GM12878 (cell line): ENCODE results near the gene PSMB8. TPM values are rescaled to one million over a fixed set of nuclear protein-coding genes. Genes with fewer than 3 reads are reported as not detected.

Experiments used
- ASH2L ChIP-seq: fragments of 300-600, 200-600 bp; sonication (generic); IDR thresholded peaks from 2 replicates; pipeline ENCODE4 v1.6.1; 2017; ENCODE audit warnings: low read depth, mild to moderate bottlenecking, borderline replicate concordance
- FOS ChIP-seq: IDR thresholded peaks from 3 replicates; pipeline ENCODE4 v1.6.1; 2011; ENCODE audit warnings: borderline replicate concordance; ENCODE audit not compliant: insufficient read length; ENCODE audit errors: extremely low read depth
- NFYB ChIP-seq: IDR thresholded peaks from 2 replicates; pipeline ENCODE4 v1.6.1; 2011; ENCODE audit warnings: low read depth, mild to moderate bottlenecking, low read length, improper control_type of control experiment, moderate library complexity; ENCODE audit not compliant: insufficient read depth
- PAX5 ChIP-seq: IDR thresholded peaks from 2 replicates; pipeline ENCODE4 v1.6.1; 2011; ENCODE audit warnings: low read depth, low read length, borderline replicate concordance
- PML ChIP-seq: IDR thresholded peaks from 2 replicates; pipeline ENCODE4 v1.6.1; 2012; ENCODE audit warnings: low read length, inconsistent platforms
- POLR2AphosphoS2 ChIP-seq: IDR thresholded peaks from 2 replicates; pipeline ENCODE4 v1.6.1; 2011; ENCODE audit warnings: low read depth, mild to moderate bottlenecking, low read length, improper control_type of control experiment, moderate library complexity
- RB1 ChIP-seq: fragments of 450-650 bp; formaldehyde crosslinking; IDR thresholded peaks from 2 replicates; pipeline ENCODE4 v1.6.1; 2017; ENCODE audit warnings: mild to moderate bottlenecking, borderline replicate concordance
- RFX5 ChIP-seq: IDR thresholded peaks from 2 replicates; pipeline ENCODE4 v1.6.1; 2011; ENCODE audit warnings: low read depth, low read length, improper control_type of control experiment
- SIX5 ChIP-seq: IDR thresholded peaks from 2 replicates; pipeline ENCODE4 v1.6.1; 2011; ENCODE audit warnings: mild to moderate bottlenecking, low read depth, low read length, moderate library complexity; ENCODE audit not compliant: severe bottlenecking
- SMARCA5 ChIP-seq: fragments of 450-650 bp; IDR thresholded peaks from 2 replicates; pipeline ENCODE4 v1.6.1; 2017; ENCODE audit warnings: mild to moderate bottlenecking
- SPI1 ChIP-seq: IDR thresholded peaks from 2 replicates; pipeline ENCODE4 v1.6.1; 2011; ENCODE audit warnings: low read depth, mild to moderate bottlenecking, low read length, moderate library complexity, borderline replicate concordance; ENCODE audit not compliant: insufficient read depth
- SUZ12 ChIP-seq: fragments of 200-600 bp; sonication (generic); IDR thresholded peaks from one replicate; pipeline ENCODE4 v1.6.1; 2018; ENCODE audit warnings: antibody characterized with exemption, mild to moderate bottlenecking; ENCODE audit not compliant: unreplicated experiment
- TARDBP ChIP-seq: IDR thresholded peaks from 2 replicates; pipeline ENCODE4 v1.6.1; 2016; ENCODE audit warnings: borderline replicate concordance
- ZNF384 ChIP-seq: IDR thresholded peaks from 2 replicates; pipeline ENCODE4 v1.6.1; 2012; ENCODE audit warnings: low read depth, mild to moderate bottlenecking, low read length, improper control_type of control experiment, borderline replicate concordance
- polyA plus RNA-seq, 11 experiments: library from polyadenylated mRNA; depleted of rRNA in 4 of 11; unstranded in 6 of 11; stranded (reverse) in 5 of 11; fragments of >200 nt; fragmentation: Nextera tagmentation in 4 of 11; fragmentation: Illumina TruSeq in 1 of 11; extraction: Ambion mirVana in 4 of 11; extraction: Trizol in 1 of 11; gene quantifications; 1 replicate in 1 of 11; 2 replicates in 10 of 11; pipeline versions ENCODE4 v1.2.1 to v1.2.3, GENCODE V29; 2011 to 2016; ENCODE audit warnings: inconsistent platforms in 2 of 11, missing spikeins in 2 of 11, low read depth in 1 of 11
- total RNA-seq, 4 experiments: library from RNA; depleted of rRNA in 3 of 4; stranded (reverse); fragments of >200 nt in 3 of 4; fragmentation: Illumina TruSeq in 1 of 4; extraction: Trizol in 1 of 4; gene quantifications; 2 replicates each; pipeline versions ENCODE4 v1.2.1 to v1.2.3, GENCODE V29; 2013 to 2021
- TF ChIP-seq, protein P1 (sequence below): fragments of 450-650 bp; conservative IDR thresholded peaks from 2 replicates; pipeline ENCODE4 v1.6.1; 2017; ENCODE audit warnings: mild to moderate bottlenecking, moderate library complexity
- TF ChIP-seq, protein P2 (sequence below): IDR thresholded peaks from 2 replicates; pipeline ENCODE4 v1.6.1; 2012; ENCODE audit warnings: low read depth, low read length, improper control_type of control experiment
- TF ChIP-seq, protein P3 (sequence below): fragments of 450-650 bp; IDR thresholded peaks from 2 replicates; pipeline ENCODE4 v1.6.1; 2017; ENCODE audit warnings: mild to moderate bottlenecking, moderate library complexity
- TF ChIP-seq, protein P4 (sequence below): fragments of 450-650 bp; IDR thresholded peaks from 2 replicates; pipeline ENCODE4 v1.6.1; 2018; ENCODE audit warnings: mild to moderate bottlenecking, low read depth, moderate library complexity; ENCODE audit not compliant: partially characterized antibody

PSMB8 gene
- total and polyA plus RNA-seq, 10 of the 15 experiments (the other 5 are each of a cell fraction or from before 2014, with no cell fraction given): 304 to 557 (median 379) TPM

- TF ChIP-seq, protein P1, sequence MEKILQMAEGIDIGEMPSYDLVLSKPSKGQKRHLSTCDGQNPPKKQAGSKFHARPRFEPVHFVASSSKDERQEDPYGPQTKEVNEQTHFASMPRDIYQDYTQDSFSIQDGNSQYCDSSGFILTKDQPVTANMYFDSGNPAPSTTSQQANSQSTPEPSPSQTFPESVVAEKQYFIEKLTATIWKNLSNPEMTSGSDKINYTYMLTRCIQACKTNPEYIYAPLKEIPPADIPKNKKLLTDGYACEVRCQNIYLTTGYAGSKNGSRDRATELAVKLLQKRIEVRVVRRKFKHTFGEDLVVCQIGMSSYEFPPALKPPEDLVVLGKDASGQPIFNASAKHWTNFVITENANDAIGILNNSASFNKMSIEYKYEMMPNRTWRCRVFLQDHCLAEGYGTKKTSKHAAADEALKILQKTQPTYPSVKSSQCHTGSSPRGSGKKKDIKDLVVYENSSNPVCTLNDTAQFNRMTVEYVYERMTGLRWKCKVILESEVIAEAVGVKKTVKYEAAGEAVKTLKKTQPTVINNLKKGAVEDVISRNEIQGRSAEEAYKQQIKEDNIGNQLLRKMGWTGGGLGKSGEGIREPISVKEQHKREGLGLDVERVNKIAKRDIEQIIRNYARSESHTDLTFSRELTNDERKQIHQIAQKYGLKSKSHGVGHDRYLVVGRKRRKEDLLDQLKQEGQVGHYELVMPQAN: no peak
- peak; percentile 64; the same call in 1 of the 2 replicates for TF ChIP-seq ASH2L
- no peak for TF ChIP-seq POLR2AphosphoS2
- no peak for TF ChIP-seq SIX5
- TF ChIP-seq FOS: no peak
- TF ChIP-seq ZNF384: no peak
- peak; percentile 98 for TF ChIP-seq PAX5
- TF ChIP-seq RFX5: peak; percentile 100
- no peak for TF ChIP-seq PML
- no peak for TF ChIP-seq SUZ12
- TF ChIP-seq, protein P2, sequence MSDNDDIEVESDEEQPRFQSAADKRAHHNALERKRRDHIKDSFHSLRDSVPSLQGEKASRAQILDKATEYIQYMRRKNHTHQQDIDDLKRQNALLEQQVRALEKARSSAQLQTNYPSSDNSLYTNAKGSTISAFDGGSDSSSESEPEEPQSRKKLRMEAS: no peak; the same call in 1 of the 2 replicates
- TF ChIP-seq, protein P3, sequence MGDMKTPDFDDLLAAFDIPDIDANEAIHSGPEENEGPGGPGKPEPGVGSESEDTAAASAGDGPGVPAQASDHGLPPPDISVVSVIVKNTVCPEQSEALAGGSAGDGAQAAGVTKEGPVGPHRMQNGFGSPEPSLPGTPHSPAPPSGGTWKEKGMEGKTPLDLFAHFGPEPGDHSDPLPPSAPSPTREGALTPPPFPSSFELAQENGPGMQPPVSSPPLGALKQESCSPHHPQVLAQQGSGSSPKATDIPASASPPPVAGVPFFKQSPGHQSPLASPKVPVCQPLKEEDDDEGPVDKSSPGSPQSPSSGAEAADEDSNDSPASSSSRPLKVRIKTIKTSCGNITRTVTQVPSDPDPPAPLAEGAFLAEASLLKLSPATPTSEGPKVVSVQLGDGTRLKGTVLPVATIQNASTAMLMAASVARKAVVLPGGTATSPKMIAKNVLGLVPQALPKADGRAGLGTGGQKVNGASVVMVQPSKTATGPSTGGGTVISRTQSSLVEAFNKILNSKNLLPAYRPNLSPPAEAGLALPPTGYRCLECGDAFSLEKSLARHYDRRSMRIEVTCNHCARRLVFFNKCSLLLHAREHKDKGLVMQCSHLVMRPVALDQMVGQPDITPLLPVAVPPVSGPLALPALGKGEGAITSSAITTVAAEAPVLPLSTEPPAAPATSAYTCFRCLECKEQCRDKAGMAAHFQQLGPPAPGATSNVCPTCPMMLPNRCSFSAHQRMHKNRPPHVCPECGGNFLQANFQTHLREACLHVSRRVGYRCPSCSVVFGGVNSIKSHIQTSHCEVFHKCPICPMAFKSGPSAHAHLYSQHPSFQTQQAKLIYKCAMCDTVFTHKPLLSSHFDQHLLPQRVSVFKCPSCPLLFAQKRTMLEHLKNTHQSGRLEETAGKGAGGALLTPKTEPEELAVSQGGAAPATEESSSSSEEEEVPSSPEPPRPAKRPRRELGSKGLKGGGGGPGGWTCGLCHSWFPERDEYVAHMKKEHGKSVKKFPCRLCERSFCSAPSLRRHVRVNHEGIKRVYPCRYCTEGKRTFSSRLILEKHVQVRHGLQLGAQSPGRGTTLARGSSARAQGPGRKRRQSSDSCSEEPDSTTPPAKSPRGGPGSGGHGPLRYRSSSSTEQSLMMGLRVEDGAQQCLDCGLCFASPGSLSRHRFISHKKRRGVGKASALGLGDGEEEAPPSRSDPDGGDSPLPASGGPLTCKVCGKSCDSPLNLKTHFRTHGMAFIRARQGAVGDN: 0 out of 2 replicates have a peak, but pooled peaks have one; percentile 62
- TF ChIP-seq, protein P4, sequence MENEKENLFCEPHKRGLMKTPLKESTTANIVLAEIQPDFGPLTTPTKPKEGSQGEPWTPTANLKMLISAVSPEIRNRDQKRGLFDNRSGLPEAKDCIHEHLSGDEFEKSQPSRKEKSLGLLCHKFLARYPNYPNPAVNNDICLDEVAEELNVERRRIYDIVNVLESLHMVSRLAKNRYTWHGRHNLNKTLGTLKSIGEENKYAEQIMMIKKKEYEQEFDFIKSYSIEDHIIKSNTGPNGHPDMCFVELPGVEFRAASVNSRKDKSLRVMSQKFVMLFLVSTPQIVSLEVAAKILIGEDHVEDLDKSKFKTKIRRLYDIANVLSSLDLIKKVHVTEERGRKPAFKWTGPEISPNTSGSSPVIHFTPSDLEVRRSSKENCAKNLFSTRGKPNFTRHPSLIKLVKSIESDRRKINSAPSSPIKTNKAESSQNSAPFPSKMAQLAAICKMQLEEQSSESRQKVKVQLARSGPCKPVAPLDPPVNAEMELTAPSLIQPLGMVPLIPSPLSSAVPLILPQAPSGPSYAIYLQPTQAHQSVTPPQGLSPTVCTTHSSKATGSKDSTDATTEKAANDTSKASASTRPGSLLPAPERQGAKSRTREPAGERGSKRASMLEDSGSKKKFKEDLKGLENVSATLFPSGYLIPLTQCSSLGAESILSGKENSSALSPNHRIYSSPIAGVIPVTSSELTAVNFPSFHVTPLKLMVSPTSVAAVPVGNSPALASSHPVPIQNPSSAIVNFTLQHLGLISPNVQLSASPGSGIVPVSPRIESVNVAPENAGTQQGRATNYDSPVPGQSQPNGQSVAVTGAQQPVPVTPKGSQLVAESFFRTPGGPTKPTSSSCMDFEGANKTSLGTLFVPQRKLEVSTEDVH: peak; percentile 71
- peak; percentile 98 for TF ChIP-seq SPI1
- 0 out of 2 replicates have a peak, but pooled peaks have one; percentile 46 for TF ChIP-seq SMARCA5
- TF ChIP-seq TARDBP: peak; percentile 41; the same call in 1 of the 2 replicates
- TF ChIP-seq NFYB: peak; percentile 70; the same call in 1 of the 2 replicates
- TF ChIP-seq RB1: 0 out of 2 replicates have a peak, but pooled peaks have one; percentile 29
Observed at GRCh38 chr6:32843979-32844838, at the start of gene PSMB8 (continued).
